COLO829 (cell line): ENCODE measurements around the gene ZFHX3.

Source experiments
- DNase-seq: peaks from one replicate; pipeline ENCODE4 v3.0.0; 2012; ENCODE audit warnings: low spot score

ZFHX3 gene

DNA sequence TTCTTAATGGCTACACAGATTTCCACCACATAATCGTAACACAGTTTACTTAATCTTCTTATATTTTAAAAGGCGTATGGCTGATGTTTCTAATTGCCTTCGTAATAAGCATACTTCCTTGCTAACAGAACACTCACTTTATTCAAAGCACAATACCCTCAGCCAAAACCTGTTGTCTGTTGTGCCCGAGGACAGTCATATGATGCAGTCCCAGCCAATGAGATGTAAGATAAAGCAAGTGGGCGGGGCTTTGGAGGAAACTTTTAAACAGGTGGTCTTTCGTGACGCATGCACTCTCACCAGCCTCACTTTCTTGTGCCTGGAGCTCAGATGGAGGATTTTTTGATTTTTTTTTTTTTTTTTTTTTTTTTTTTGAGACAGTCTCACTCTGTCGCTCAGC lies 174.1 kb downstream of the ZFHX3 start:
- no peak for DNase-seq

DNA sequence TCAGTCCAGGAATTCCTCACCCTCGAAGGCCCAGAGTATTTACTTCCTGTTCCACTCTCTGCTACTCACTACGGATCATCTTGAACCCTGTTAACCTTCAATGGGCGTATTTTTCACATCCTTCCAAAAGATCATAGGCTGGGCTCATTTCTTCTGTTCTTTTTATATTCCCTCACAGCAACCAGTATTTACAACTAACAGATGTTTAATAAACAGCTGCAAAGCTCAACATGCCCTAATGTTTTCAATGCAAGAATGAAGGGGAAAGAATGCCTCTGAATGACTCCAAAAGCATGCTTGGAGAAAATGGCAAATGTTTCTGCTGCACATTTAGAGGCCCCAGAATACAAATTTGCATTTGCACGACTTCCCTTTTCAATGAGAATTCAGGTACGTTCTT lies 174.9 kb downstream of the ZFHX3 start:
- DNase-seq = no peak

- DNase-seq = peak; percentile 56
These were observed 182.1 kb downstream of the ZFHX3 start for GRCh38 chr16:72865835-72866234.

GRCh38 chr16:72865258-72865657 lies 182.7 kb downstream of the ZFHX3 start:
- DNase-seq = no peak

GRCh38 chr16:72864130-72864833 lies 183.6 kb downstream of the ZFHX3 start:
- no peak for DNase-seq

DNA sequence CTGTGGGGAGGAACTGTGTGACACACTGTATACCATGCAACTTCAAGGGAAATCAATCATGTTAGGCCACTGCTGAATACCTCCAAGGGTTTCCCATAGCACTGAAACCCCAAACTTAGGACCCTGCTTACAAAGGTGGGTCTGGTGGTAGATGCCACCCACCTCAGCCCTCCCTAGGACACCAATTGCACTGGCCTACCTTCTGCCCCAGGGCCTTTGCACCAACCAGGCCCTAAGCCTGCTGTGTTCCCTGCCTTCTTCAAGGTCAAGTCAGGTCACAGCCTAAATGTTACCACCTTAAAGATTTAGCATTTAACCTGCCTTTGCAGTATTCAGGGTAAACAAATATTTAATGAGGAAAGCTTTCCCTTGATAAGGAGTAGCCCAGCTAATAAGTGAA lies 185.8 kb downstream of the ZFHX3 start:
- DNase-seq = no peak

- no peak for DNase-seq
These were observed 187.0 kb downstream of the ZFHX3 start for GRCh38 chr16:72860726-72861562.

- no peak for DNase-seq
These were observed 188.3 kb downstream of the ZFHX3 start for GRCh38 chr16:72859581-72859980.

GRCh38 chr16:72858665-72859493 lies 189.0 kb downstream of the ZFHX3 start:
- DNase-seq = no peak

DNA sequence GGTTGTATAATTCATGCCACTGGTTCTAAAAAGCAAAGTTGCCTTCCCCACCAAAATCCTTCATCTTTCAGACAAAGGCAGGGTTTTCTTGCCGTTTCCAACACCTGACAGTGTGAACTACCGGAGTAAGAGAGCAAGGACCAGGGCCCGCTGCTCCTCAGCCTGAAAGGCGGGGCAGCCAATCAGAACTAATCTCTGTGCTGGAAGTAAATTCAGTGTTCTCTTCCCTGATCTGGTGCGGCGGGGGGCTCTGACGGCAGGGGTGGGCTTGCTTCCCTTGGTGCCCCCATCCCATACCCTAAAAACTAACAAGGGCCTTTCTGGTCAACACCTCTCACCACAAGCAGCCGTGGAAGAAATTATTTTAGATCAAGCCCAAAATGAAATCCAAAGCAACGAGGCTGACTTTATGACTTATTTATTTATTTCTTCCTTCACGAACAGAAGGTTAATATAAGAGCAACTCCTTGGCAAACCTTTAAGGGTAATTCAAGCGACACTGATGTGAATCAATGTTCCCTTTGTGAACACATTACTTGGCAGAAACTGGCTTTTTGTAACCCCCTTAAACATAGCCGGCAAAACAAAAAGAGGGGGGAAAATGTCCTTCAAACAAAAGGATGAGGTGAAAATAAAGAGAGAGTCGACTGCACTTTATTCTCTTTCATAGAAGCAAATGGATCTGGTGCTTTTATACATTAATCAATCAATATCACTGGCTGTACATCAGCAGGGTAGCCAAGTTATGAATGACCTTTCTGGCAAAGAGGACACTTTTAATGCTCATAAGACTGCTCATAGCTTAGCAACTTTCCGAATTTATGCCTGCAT lies 189.9 kb downstream of the ZFHX3 start:
- DNase-seq = peak; percentile 15

DNA sequence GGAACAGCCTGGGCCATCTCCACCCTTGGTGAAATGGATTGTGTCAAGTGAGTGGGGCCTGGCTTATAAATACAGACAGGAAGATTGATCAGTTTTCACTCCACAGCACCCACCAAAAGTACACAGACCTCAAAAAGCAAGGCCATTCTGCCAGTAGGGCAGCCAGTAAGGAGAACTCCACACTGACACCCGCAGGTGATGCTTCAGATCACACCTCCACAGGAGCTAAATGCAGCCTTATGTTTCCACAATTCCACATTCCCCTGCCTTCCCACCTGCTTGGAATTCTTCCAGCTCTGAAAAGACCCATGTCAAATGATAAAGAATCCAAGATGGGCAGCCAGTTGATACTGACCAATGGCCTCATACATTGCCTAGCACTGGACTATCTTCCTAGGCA lies 191.1 kb downstream of the ZFHX3 start:
- DNase-seq = peak; percentile 27

- DNase-seq = no peak
These were observed 193.5 kb downstream of the ZFHX3 start for GRCh38 chr16:72854267-72854959.

DNA sequence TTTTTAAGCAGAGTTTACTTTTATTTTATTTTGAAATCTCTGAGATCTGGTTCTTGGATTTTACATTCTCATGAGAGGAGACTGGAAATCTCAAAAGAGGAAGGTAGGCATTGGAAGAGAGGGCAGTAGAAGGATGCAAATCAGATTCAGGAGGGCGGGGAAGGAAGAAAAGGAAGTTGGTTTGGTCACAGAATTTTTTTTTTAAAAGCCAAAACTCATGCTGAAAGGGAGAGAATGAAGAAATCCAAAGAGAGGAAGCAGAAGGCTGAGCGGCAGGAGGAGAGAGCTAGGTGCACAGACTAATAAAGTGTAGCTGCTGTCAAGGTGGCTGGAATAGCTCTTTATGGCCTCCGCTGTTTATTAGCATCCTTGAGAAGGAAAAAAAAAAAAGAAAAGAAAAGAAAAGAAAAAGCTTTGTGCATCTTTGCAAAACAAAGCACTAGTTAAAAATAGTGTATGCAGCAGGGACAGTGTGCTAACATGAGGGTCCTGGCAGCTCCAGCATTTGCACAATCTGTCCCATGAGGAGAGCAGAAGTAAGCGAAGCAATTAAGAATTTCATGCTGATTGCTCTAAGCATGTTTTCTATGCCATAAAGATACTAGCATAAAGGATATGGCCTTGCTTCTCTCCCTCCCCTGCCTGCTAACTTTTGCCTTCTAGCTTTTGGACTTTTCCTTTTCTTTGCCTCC lies 194.2 kb downstream of the ZFHX3 start:
- no peak for DNase-seq

GRCh38 chr16:72852421-72852820 lies 195.5 kb downstream of the ZFHX3 start:
- no peak for DNase-seq

- no peak for DNase-seq
These were observed 197.1 kb downstream of the ZFHX3 start for GRCh38 chr16:72850853-72851252.

- no peak for DNase-seq
These were observed 197.9 kb downstream of the ZFHX3 start for GRCh38 chr16:72850021-72850420.

DNA sequence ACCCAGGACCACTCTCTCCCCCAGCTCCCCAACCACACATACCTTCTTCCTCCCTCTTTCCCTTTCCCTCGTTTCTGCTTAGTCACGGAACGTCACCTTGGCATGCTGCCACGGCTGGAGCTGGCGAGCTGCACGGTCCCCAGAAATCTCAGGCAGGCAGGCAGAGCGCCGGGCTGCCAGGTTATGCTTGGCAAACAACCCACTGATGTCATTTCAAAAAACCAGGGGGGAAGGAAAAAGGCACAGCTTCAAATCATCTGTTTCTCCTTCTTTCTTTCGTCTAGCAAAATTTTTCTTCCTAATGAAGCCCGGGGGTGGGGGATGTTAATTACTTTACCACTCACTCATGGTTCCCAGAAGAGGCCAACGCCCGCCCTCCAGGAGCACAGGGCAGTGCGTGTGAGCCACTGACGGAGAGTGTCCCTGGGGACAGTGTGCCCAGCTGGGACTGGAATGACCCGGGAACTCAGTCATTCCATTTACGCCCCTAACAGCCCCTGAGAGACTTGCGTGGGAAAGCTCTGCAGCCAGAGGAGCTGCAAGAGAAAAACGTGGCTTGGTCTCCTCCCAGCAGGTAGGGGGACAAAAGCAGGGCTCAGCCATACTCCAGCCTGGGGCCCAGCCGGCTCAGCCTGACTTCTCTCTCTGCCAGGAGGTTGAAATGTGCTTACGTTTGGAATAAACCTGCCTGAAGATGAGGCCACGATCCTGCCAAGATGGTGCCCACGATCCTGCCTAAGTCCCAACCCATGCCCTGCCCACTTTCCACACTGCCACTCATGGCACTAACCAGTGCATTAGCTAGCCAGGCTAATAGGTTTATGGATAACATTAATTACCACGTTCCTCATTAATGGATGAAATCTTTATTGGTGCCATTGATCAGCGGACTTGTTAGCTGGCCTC lies 198.9 kb downstream of the ZFHX3 start:
- DNase-seq = no peak

DNA sequence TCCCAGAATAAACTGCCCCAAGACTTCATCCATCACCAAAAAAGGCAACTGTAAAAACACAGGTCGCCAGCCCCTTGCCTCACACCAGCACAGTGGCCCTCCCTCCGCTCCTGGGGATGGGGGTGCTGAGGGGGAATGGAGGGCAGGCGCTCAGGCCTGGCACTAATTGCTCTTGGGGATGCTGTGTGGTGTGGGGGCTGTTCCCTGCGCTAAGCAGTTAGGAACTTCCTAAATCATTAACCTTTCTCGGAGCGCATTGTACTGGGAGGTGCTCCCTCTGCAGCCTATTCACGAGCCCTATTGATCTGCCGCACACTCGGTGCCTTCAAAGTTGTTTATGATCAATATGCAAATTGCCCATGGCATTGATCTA lies 199.9 kb downstream of the ZFHX3 start:
- DNase-seq = no peak
